ENCODE data around the gene ZGLP1.

Gene ZGLP1

GRCh38 chr19:10299545-10300458 is 9.8 kb downstream of the ZGLP1 start:
- Histone ChIP-seq H3K4me1 (ENCODE audit: insufficient read depth, low read length, severe bottlenecking) (peaks cover 10% of the 10 kb centered on the region), H3K9me3 (ENCODE audit: low read length) (no peaks in the 10 kb centered on the region), H4K20me1 (ENCODE audit: insufficient read depth, low read length) (no peaks in the 10 kb centered on the region), H3K9ac (ENCODE audit: low read length) (no peak overlapping the region), H3K36me3 (ENCODE audit: insufficient read depth, low read length) (peaks cover 6% of the 10 kb centered on the region), H3K9me2 (ENCODE audit: low read depth, low read length) (no peaks in the 10 kb centered on the region), H3K4me3 (ENCODE audit: low read depth, low read length, poor library complexity, severe bottlenecking) (no peak overlapping the region), H3K4me2 (ENCODE audit: low read length) (no peak overlapping the region), H3K27me3 (ENCODE audit: insufficient read depth, low read length) (no peaks in the 10 kb centered on the region; the same call in 1 of the 2 replicates), H3K79me2 (ENCODE audit: insufficient read depth, low read length) (no peaks in the 10 kb centered on the region), H3F3A (ENCODE audit: insufficient read depth, low read length) (no peaks in the 10 kb centered on the region), H3K27ac (ENCODE audit: low read depth, low read length, poor library complexity, severe bottlenecking) (no peak overlapping the region), H2AFZ (ENCODE audit: low read length) (no peak overlapping the region)
- TF ChIP-seq CTCF (IDR thresholded peaks at IDR 0.05; ENCODE audit: low read length), result no peak
- no peak for TF ChIP-seq EZH2 (IDR thresholded peaks at IDR 0.05; ENCODE audit: borderline replicate concordance, low read length)

- TF ChIP-seq CTCF (IDR thresholded peaks at IDR 0.05; ENCODE audit: low read length), result no peak
- TF ChIP-seq EZH2 (IDR thresholded peaks at IDR 0.05; ENCODE audit: borderline replicate concordance, low read length), result no peak
- H3K9ac ChIP-seq (ENCODE audit: low read length), result peak overlapping the region; percentile 10; the same call in 1 of the 2 replicates
- H3K9me2 ChIP-seq (ENCODE audit: low read depth, low read length), result no peaks in the 10 kb centered on the region
- H3K4me1 ChIP-seq (ENCODE audit: insufficient read depth, low read length, severe bottlenecking), result peaks cover 23% of the 10 kb centered on the region
- H3K79me2 ChIP-seq (ENCODE audit: insufficient read depth, low read length), result no peaks in the 10 kb centered on the region
- H3K36me3 ChIP-seq (ENCODE audit: insufficient read depth, low read length), result no peaks in the 10 kb centered on the region
- peak overlapping the region; percentile 52 for H3K4me3 ChIP-seq (ENCODE audit: low read depth, low read length, poor library complexity, severe bottlenecking)
- no peaks in the 10 kb centered on the region; the same call in 1 of the 2 replicates for H3K27me3 ChIP-seq (ENCODE audit: insufficient read depth, low read length)
- no peaks in the 10 kb centered on the region for H4K20me1 ChIP-seq (ENCODE audit: insufficient read depth, low read length)
- H3K4me2 ChIP-seq (ENCODE audit: low read length), result peak overlapping the region; percentile 60
- no peaks in the 10 kb centered on the region for H3K9me3 ChIP-seq (ENCODE audit: low read length)
- H3K27ac ChIP-seq (ENCODE audit: low read depth, low read length, poor library complexity, severe bottlenecking), result no peak overlapping the region
- H3F3A ChIP-seq (ENCODE audit: insufficient read depth, low read length), result no peaks in the 10 kb centered on the region
- H2AFZ ChIP-seq (ENCODE audit: low read length), result peak overlapping the region; percentile 28; the same call in 1 of the 2 replicates
Observed at GRCh38 chr19:10295847-10296591, 13.6 kb downstream of the ZGLP1 start.

GRCh38 chr19:10295305-10295846 is 14.2 kb downstream of the ZGLP1 start:
- TF ChIP-seq CTCF (IDR thresholded peaks at IDR 0.05; ENCODE audit: low read length) (peak; percentile 10; the same call in 1 of the 2 replicates), EZH2 (IDR thresholded peaks at IDR 0.05; ENCODE audit: borderline replicate concordance, low read length) (no peak)
- Histone ChIP-seq H3K36me3 (ENCODE audit: insufficient read depth, low read length) (no peaks in the 10 kb centered on the region), H3K9me3 (ENCODE audit: low read length) (no peaks in the 10 kb centered on the region), H4K20me1 (ENCODE audit: insufficient read depth, low read length) (no peaks in the 10 kb centered on the region), H2AFZ (ENCODE audit: low read length) (peak overlapping the region; percentile 28; the same call in 1 of the 2 replicates), H3K9me2 (ENCODE audit: low read depth, low read length) (no peaks in the 10 kb centered on the region), H3K27ac (ENCODE audit: low read depth, low read length, poor library complexity, severe bottlenecking) (no peak overlapping the region), H3K4me2 (ENCODE audit: low read length) (peak overlapping the region; percentile 60), H3K27me3 (ENCODE audit: insufficient read depth, low read length) (no peaks in the 10 kb centered on the region; the same call in 1 of the 2 replicates), H3K4me1 (ENCODE audit: insufficient read depth, low read length, severe bottlenecking) (peaks cover 30% of the 10 kb centered on the region), H3K4me3 (ENCODE audit: low read depth, low read length, poor library complexity, severe bottlenecking) (peak overlapping the region; percentile 52), H3F3A (ENCODE audit: insufficient read depth, low read length) (no peaks in the 10 kb centered on the region), H3K9ac (ENCODE audit: low read length) (peak overlapping the region; percentile 10; the same call in 1 of the 2 replicates), H3K79me2 (ENCODE audit: insufficient read depth, low read length) (no peaks in the 10 kb centered on the region)

Data from OCI-LY1 (cell line).